Iris pigment epithelial cell (primary cell): ENCODE results near the gene FOXP1.
"Not testable (repeated sequence)": the region's sequence is repeated elsewhere in the genome, so short reads cannot be mapped to it uniquely, and the experiment has no call there.

Experiments
- DNase-seq: peaks from one replicate; pipeline ENCODE4 v3.0.0-alpha.2; 2011; ENCODE audit warnings: low read depth

Gene FOXP1

DNA sequence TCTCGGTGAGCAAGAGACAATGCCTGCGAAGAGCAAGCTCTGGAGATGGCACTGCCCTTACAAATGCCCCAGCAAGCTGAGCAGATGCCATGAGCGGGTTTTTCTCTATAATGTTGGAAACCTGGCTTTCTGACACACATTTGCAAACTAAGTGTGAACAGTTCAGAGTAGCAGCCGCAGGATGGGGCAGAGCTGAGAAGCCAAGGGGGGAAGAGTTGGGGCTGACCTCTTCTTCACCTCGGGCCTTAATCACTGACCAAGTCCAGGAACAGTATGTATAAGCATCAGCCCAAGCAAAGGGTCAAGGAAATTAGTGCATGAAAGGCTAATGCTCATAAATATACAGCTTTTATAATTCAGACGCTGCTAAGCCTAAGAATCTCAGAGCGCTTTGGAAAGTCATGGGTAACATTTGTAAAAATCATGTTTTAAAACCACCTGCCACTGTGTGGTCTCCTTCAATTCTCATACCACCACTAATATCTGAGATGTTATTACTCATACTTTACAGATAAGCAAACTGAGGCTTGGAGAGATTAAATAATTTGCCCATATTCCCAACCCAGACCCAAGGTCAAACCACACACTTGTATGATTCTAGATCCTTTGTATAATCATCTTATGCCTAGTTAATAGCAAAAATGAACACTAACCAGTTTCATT lies 603.4 kb downstream of the FOXP1 start:
- peak; percentile 54 for DNase-seq

DNA sequence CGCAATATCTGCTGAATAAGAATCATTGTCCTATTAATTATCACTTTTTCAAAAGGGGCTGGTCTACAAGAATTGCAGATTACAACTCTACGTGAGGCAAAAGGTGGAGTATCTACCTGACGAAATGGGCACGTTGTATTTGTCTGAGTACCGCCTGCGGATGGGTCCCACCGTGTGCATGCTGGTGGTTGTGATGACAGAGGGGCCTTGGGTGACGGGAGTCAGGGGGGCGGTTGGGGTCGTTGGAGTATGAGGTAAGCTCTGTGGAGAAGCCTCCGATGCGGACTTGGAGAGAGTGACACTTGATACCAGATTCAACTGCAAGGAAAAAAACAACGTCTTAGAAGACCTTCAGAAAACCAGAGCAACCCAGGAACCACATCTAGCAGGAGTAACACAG lies 605.8 kb downstream of the FOXP1 start:
- DNase-seq = no peak

DNA sequence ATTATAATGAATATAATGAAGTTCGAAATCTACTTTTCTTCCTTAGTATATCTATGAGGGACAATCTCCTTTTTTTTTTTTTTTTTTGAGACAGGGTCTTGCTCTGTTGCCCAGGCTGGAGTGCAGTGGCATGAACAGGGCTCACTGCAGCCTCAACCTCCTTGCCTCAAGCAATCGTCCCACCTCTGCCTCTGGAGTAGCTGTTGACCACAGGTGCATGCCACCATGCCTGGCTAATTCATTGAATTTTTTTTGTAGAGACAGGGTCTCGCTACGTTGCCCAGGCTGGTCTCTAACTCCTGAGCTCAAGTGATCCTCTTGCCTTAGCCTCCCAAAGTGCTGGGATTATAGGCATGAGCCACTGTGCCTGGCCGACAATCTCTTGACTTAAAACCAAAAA lies 607.5 kb downstream of the FOXP1 start:
- DNase-seq = not testable (repeated sequence)

DNA sequence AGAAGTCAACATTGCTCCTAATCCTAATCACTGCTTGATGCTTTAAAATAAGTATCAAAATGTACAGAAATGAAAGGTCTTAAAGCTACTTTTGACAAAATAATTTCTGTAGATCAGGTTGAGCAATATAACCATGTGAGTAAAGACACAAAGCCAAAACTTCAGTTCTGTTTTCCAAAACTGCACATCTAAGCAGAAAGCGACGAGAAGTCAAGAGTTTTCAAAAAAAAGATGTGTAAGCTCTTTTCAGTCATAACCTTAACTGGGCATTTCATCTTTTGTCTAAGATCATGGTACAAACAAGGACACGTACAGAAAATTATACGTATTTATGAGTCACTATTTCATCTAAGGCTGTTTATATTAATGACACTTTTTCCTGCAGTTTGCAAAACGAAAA lies 608.8 kb downstream of the FOXP1 start:
- DNase-seq = no peak

DNA sequence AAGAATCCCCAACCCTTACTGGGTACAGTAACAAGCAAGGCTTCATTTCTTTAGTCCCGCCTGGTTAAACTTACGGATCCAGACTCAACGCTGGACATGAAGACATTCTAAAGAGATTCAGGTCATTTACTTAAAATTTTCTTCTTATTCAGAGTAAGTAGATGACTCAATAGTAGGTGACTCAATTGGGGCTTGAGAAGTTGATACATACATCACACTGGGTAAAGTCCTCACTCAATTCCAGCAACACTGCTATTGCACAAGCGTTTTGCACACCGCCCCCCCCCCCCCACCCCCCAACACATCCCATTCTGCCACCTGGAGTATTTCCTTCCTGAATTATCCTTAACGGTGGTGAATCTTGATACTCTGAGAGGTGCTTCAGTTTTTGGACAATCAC lies 610.0 kb downstream of the FOXP1 start:
- peak; percentile 91 for DNase-seq

DNA sequence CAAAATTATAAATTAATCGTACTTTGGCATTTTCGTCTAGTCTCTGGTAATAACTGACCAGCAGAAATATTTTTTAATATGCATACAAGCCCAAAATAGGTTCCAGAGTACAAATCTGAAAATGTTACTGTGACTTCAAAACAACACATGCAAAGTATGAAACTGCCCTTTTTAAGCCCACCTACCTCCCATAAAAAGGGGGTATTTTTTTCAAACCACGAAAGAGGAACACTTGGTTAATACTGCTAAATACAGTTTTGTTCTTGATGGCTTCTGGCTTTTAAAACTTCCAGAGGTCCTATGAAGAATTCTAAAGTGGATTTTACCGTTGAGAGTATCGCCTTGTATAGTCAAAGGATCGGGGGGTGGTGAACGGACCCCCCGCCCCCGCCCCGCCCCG lies 610.7 kb downstream of the FOXP1 start:
- DNase-seq = no peak

DNA sequence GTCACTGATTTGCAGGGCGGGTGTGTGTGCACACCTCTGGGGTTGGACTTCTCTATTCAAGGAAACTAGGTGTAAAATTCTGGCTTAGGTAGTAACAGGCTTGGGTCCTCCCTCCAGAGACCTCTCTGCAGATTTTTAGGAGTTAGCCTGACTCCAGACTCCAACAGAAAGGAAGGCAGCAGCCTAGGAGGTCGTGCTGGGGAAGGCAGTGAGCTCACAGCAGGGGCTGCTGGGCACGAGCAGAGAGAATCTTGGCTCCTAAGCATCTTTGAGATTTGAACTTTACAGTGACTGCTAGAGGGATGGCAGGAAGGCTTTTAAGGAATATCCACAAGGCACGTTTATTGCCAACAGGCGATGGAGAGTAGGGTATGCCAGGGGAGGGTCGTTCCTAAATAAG lies 612.6 kb downstream of the FOXP1 start:
- DNase-seq = no peak

DNA sequence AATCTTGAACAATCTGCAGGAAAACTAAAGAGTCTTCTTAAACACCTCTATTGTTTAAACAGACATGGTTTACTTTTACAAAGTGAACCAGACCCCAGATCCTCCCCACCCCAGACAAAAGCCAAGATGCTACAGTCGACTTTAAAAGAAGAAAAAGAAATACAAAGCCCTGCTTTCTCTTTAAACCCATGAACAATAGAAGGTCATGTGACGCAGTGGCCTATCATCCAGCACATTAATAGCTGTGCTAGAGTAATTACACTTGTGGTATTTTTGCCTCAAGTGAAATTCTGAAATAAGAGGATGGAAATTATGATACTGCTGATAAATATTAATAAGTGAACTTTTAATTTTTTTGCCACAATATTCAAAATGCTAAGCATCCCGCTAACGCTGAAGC lies 613.4 kb downstream of the FOXP1 start:
- no peak for DNase-seq

DNA sequence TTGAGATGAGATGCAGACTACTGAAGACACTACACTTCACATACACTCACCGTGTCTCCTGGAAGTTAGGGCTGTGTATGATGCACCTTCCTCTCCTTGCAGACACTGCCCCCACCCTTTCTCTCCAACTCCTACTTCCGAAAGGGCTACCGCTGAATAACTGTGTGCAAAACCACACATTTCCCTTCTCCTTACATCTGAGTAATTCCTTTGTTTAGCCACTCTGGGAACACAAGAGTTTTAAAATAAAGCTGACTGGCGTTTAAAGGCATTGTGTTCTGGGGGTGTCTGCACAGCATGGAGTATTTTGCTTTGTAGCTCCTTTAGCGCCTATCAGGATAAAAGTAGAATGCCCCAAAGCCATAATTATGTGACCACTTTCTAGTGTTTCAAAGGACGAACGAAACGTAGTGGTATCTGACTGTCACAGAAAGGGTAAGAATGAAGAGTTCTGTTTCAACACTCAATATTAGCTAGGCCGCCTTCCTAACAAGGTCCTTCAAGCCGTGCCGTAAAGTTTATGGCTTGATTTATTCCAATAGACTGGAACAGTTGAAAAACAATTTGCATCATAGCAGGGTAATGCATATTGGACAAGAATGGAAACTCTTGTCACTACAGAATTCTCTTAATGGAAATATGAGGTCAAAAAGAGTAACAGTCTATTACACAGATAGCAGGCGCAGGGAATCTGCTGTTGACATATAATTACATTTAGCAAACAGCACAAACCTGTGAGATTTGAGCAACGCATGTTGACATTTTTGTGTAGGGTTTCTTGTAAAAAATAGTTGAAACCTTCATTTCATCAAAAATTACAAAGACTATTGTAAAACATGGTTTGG lies 619.9 kb downstream of the FOXP1 start:
- peak; percentile 38 for DNase-seq

DNA sequence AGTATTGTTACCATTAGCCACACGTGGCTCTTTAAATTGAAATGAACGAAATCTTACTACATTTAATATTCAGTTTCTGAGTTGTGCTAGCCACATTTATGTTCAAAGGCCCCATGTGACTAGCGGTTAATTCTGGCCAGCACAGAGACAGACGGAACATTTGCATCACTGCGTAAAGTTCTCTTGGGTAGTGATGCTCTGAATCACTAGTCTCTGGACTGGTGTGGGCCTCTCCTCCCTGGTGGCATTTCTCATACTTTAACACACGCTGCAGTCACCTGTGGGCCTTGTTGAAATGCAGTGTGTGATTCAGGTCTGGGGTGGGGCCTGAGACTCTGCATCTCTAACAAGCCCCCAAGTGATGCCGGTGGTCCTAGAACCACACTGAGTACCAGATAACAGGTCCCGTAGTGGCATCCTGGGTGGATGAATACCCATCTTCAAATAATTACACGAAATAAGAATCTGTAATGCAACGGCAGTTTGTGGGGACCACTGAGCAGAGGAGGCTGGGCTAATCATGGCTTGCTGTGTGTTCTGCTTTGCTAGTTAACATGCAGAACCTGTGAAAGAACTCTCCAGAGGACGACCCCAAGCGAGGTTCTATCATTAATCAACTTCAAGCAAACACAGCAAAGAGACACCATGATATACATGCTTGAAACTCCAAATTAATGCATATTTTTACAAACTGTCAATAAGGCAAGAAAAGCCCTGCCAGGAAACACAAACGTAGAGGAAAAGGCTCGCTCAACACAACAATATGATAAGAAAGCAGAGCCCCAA lies 623.8 kb downstream of the FOXP1 start:
- DNase-seq = no peak

DNA sequence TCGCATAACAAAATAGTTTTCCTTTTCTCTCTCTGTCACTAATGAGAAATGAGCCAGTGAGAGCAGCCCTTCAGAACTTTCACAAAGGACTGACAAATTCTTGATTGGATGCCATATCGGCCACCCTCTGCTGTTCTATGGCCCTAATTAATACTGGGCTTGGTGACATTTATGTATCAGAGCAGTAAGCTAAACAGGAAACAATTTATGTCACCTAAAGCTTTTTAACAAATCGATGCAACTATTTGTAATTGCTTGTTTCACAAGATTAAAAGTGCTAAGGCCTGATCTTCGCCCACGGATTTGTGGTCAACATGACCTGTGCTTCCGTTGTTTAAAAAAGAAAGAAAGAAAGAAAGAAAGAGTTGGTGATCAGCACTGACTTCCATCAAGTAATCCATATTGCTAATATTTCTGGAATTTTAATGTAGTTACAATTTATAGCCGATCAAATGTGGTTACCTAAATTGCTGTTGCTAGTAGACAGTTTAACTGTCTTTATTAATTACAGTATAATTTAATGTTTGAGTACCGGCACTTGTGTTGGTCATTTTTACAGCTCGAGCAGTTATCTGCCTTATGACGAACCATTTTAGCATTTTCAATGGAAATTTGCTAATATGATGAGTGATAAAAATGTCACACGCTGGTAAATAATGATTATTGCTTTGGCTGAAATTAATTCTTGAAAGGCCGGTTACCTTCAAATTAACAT lies 631.3 kb downstream of the FOXP1 start:
- no peak for DNase-seq

DNA sequence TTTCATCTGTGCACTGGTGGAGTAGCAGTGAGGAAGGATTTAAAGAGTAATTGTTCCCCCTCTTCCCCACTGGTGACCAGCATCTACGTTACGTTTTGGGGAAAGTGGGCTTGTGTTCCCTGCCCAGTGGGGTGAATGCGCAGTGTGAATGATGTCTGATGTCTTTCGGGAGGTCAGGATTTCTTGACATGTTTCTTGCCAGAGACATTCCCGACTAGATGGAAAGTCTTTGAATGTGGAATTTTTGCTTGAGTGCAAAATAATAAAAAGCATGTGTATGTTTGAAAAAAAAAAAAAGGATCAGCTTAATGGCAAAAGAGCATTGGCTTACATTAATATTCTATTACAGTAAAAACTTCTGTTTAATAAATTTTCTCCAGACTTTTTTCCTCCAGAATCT lies 632.2 kb downstream of the FOXP1 start:
- no peak for DNase-seq

DNA sequence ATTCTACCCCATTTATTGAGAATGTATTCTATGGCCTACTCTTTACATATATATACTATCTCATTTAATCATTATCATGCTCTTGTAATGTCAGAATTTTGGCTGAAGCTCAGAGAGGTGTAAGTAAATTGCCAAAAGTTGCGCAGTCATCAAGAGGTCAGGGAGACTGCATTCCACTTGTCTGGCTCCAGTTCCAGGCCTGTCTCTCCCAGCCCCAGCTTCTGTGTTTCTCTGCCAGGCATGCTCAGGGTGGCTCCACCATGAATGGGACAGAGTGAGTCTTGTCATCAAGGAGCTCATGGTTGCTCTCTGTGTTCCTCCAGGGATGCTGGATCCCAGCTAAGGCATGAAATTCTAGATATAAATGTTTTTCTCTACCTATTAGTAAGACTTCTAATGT lies 635.9 kb downstream of the FOXP1 start:
- peak; percentile 18 for DNase-seq

DNA sequence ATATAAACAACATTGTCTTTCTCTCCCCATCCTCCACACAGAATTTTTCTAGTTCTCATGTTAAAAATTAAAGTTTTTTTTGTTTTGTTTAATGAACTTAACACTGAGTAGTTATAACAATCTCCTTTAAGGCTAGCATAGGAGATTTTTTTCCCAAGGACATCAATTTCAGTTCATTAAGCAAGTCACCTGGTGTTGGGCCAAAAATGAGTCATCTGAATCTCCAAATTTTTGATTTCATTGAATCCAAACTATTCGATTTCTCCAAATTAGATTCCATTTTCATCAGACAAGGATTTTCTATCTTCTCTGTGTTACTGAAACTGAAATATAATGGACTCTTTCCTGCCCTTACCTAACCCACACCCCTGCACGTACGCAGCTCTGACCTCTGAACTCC lies 639.6 kb downstream of the FOXP1 start:
- no peak for DNase-seq

DNA sequence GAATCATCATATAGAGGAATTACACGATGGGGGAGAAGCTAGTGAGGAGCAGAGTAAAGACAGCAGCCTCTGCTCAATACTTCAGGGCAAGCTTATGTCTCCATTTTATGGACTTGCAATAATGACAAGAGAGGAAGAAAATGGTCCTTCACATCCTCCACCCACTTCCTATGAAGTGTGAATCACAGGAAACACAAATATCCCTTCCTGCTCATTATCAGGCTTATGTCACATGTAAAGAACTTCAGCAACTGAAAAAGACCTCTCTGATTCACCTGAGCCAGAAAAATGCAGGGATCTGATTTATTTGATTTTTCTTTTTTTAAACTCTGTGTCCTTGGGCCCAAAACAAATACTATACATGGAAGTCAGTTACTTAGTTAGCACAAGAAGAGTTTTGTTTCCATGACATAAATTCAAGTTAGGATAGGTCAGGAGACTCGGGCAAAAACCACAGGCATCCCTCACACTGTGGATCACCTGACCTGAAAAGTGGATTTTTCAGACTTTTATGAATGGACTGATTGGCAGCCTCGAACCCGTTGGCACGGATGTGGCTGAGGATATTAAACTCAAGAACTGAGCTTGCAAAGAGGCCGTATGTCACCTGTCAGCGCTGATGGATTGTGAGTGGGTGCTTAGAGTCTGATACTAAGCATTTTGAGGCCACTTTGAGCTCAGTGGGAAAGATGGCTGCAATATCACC lies 650.3 kb downstream of the FOXP1 start:
- DNase-seq = no peak

DNA sequence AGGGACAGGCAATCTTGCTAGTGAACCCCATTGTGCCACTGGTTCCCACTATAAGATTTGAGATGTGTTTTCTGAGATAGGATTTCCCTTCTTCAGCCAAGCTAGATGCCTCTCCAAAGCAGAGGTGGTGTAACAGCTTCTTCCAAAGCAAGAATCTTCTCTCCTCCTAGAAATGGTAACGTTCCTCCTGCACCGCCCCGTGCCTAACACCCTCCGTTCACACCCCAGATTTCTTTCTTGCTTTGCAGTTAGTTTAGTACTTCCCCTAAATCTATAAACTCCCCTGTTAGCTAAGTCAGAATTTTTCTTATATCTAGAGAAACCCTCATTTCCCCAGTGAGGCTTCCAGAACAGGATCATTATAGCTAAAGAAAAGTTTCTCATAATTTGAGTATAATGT lies 653.5 kb downstream of the FOXP1 start:
- DNase-seq = no peak

DNA sequence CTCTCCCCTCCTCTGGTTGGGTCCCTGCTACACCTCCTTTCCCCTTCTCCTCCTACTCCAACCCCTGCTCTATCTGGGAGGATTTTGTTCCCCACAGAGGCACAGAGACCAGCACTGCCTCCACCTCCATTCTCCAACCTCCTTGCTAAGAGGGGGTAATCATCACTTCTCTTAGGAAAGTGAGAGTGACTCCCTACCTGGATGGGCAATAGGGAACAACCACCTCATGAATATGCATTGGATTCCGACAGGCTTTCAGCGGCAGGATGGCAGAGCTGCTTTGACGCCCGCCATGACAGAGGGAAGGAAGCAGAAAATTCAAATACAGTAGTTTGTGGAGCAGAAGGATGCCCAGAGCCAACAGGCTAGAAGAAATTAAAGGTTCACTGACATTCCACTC lies 656.3 kb downstream of the FOXP1 start:
- DNase-seq = no peak

DNA sequence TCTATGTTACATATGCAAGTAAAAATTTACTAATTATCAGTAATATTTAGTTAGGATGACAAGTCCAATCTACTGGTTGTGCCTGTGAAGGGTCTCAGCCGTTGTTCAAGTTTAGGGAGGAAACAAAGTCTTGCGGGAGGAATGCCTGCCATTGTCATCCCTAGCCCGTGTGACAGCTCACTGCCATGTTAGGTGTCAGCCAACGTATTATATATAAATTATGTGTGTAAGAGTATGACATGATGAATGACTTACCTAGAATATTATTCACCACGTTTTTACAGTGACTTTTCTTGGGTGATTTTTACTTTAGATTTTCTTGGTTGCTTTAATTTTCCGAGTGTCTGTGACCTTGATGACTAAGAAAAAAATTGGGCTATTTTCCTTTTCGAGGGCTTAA lies 656.7 kb downstream of the FOXP1 start:
- no peak for DNase-seq

DNA sequence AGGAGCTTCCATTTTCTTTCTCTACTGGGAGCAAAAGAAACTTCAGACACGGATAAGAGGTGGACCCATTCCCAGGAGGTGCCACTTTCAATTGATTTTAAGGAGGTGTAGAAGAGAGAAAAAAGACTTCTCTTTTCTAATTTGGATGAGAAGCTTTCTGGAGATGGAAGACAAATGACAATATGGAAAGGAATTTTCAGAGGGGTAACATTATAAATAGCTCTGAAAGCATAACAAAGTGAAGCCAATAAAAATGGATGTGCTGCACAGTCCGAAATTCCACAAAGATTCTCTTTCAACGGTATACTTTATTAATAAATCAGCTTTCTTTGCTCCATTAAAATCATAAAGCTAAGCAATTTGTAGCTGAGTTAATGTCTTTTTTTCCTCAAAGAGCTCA lies 663.9 kb downstream of the FOXP1 start:
- no peak for DNase-seq

DNA sequence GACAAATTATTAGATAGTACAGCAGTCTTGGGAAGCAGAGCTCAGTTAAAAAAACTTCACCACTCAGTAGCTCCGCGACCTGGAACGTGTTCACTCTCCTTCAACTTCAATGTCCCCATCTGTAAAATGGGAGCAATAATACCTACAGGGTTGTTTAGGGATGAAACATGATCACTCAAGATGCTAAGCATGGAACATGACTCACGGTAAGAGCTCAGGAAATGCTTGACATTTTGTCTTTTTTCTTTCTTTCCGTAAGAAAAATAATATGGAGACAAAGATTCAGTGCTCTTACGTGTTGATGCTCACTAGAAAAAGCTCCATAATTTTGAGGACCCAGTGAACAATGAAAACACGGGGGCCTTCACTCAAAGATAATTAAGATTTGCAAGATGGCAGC lies 664.4 kb downstream of the FOXP1 start:
- DNase-seq = peak; percentile 74

DNA sequence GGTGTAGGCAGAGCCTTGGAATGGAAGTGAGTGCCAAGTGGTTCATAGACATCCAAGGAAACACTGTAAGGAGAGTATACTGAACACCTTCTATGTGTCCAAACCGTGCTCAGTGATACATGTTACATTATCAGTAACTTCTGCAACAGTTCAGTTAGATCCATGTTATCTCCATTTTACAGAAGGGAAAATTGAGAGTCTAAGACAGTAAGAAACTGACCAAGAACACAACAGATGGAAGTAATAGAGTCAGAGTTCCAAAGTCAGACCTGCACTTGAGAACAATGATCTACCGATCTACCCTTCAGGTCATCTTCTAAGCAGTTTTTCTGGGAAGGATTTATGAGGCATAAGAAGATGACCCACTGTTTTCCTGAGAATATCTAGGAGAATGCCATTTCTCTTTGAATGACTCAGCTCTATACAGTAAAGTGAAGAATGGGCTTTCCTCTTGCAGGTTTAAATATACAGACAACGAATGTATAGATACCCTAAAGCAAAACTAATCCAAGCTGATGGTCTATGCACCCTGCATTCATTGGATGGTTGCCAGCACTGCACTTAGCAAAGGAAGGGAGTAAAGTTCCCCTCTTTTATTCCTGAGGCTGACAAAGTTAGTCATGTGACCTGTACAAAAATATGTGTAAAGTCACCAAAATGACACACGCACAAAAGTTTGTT lies 667.0 kb downstream of the FOXP1 start:
- DNase-seq = no peak
